SK-N-MC (cell line): ENCODE measurements around the gene SLC25A22.

Source experiments
- EZH2 ChIP-seq: fragments of 200-600 bp; sonication (generic); IDR thresholded peaks from one replicate; pipeline ENCODE4 v1.6.1; 2017; ENCODE audit warnings: antibody characterized with exemption
- FOXP2 ChIP-seq: optimal IDR thresholded peaks from 2 replicates; pipeline ENCODE3; 2011; ENCODE audit warnings: mild to moderate bottlenecking, moderate library complexity; ENCODE audit not compliant: insufficient read depth; ENCODE audit errors: extremely low read length, control extremely low read depth
- POLR2AphosphoS5 ChIP-seq: IDR thresholded peaks from 2 replicates; pipeline ENCODE4 v1.6.1; 2012; ENCODE audit warnings: mild to moderate bottlenecking, low read depth, low read length, borderline replicate concordance

DNA sequence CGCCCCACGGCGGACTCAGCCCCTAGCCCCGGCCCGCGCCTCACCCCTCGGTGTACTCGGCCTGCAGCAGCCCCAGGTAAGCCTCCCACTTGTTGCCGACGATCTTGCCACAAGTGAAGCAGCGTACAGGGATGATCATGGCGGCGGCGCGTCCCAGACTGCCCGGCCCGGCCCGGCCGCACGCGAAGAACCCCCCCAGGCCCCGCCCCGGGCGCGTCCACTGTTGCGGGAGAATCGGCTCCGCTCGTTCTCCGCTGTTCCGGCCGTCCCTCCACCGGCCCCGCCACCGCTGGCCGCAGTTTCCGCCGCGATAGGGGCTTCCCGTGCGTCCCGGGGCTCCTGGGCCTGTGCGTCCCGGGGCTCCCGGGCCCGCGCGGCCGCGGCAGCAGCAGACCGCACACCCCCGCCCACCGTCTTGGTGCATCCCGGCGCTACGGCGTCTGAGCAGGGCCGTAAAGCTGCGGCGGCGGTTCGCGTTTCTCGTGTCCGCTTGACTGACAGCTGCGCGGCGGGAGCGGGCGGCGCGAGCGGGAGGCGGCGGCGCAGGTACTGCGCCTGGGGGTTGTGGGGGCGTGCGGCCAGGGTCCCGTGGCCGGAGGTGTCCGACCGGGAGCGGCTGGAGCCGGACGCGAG is 44.4 kb upstream of the SLC25A22 start, which contains the start of the genes POLR2L and TSPAN4:
- TF ChIP-seq POLR2AphosphoS5 (peak; percentile 97), EZH2 (no peak), FOXP2 (no peak)
